ENCODE measurements around the gene TNFRSF25. TPM values are rescaled to one million over a fixed set of nuclear protein-coding genes. Genes with fewer than 3 reads are reported as not detected.

Gene TNFRSF25
- total and polyA plus RNA-seq, 9 of the 15 experiments (the other 6 are each of a cell fraction or from before 2014, with no cell fraction given): 0.24 to 0.49 TPM; not detected in 7

GRCh38 chr1:6421266-6421665, 44.7 kb downstream of the TNFRSF25 start:
- in situ Hi-C loops (cut with MboI): no loop called here
- Histone ChIP-seq H3K4me3 (no peak overlapping the region), H2AFZ (ENCODE audit: low read depth, low read length) (no peak overlapping the region), H3K27ac (ENCODE audit: extremely low read depth, low read depth, low read length) (no peak overlapping the region), H3K79me2 (ENCODE audit: control insufficient read depth, insufficient read depth, low read length) (no peaks in the 10 kb centered on the region), H3K27me3 (ENCODE audit: control insufficient read depth in 2 of 2, insufficient read depth in 2 of 2, low read length in 2 of 2) (peaks cover 45 to 85% of the 10 kb centered on the region in 2 experiments; a peak in 4 of 5 replicates), H3K4me1 (replicated peaks in 1 of 2; ENCODE audit: control insufficient read depth in 2 of 2, insufficient read depth in 2 of 2, low read length in 2 of 2) (peaks cover 22 to 57% of the 10 kb centered on the region in 2 experiments), H3K9me3 (replicated peaks; ENCODE audit: control insufficient read depth, insufficient read depth, low read depth, low read length) (no peaks in the 10 kb centered on the region), H3K9me1 (ENCODE audit: control insufficient read depth, insufficient read depth, low read length) (no peaks in the 10 kb centered on the region), H3K4me2 (ENCODE audit: insufficient read depth, low read length) (no peak overlapping the region), H3K36me3 (ENCODE audit: control insufficient read depth, insufficient read depth, low read length) (no peaks in the 10 kb centered on the region), H3K9ac (ENCODE audit: insufficient read depth in 1 of 2, low read depth in 2 of 2, low read length in 2 of 2) (no peak overlapping the region), H4K20me1 (replicated peaks; ENCODE audit: control insufficient read depth, insufficient read depth, low read length) (peaks cover 34% of the 10 kb centered on the region; the same call in 1 of the 2 replicates)
- no TSS peak for BruUV-seq (replicated peaks)
- TF ChIP-seq MAZ (CRISPR knock-in tag; conservative IDR thresholded peaks at IDR 0.05 in 1 of 2, IDR thresholded peaks at IDR 0.05 in 1 of 2) (no peak), HNRNPH1 (optimal IDR thresholded peaks at IDR 0.05; ENCODE audit: low read depth, low read length) (no peak), ZNF830 (CRISPR knock-in tag; IDR thresholded peaks at IDR 0.05) (no peak), L3MBTL2 (IDR thresholded peaks at IDR 0.05) (no peak), ZBTB8A (IDR thresholded peaks at IDR 0.05; ENCODE audit: partially characterized antibody) (no peak), XRCC3 (IDR thresholded peaks at IDR 0.05) (no peak), ZNF668 (CRISPR knock-in tag; IDR thresholded peaks at IDR 0.05) (no peak), SUPT5H (IDR thresholded peaks at IDR 0.05) (no peak)
- DNase-seq (ENCODE audit: extremely low read depth in 1 of 4, low spot score in 3 of 4): no peak
- 4% methylated on average over 4 of the region's 4 CpGs for WGBS (ENCODE audit: insufficient coverage, low coverage, missing lambda C conversion rate)
- ChIA-PET CTCF (ENCODE audit: low intra/inter-chr PET ratio) (no interaction called here), POLR2A (interaction anchor here (3.5 kb wide), 1 partner anchor 28 kb away, joined by 16 read pairs; the partner anchor contains the start of gene ACOT7)
- no peak for ATAC-seq
- intact Hi-C loops (cut with micrococcal nuclease): no loop called here
- no peak for FAIRE-seq
